Neuronal stem cell (in vitro differentiated cells): ENCODE measurements around the gene INTS6.
A peak's percentile ranks its signal among the peaks of the same experiment; 100 is the strongest.

ENCODE experiments used
- DNase-seq: peaks from one replicate; pipeline ENCODE4 v3.0.0-alpha.2; 2013; ENCODE audit warnings: low spot score
- H2AFZ ChIP-seq: one replicate; pipeline ENCODE4 v1.6.1; 2013; ENCODE audit warnings: mild to moderate bottlenecking, low read length, inconsistent platforms
- H2AK5ac ChIP-seq: 2 replicates; pipeline ENCODE4 v1.6.1; 2013; ENCODE audit warnings: low read depth, mild to moderate bottlenecking, inconsistent platforms, low read length, moderate library complexity, mixed read lengths
- H2BK120ac ChIP-seq: 2 replicates; pipeline ENCODE4 v1.6.1; 2013; ENCODE audit warnings: low read depth, mild to moderate bottlenecking, inconsistent platforms, low read length, moderate library complexity, mixed read lengths
- H2BK12ac ChIP-seq: one replicate; pipeline ENCODE4 v1.6.1; 2013; ENCODE audit warnings: low read length, inconsistent platforms
- H2BK15ac ChIP-seq: 2 replicates; pipeline ENCODE4 v1.6.1; 2013; ENCODE audit warnings: mild to moderate bottlenecking, low read length, inconsistent platforms, mixed read lengths
- H2BK5ac ChIP-seq: one replicate; pipeline ENCODE4 v1.6.1; 2013; ENCODE audit warnings: inconsistent platforms, mild to moderate bottlenecking, low read length, moderate library complexity
- H3K14ac ChIP-seq: one replicate; pipeline ENCODE4 v1.6.1; 2013; ENCODE audit warnings: low read length, inconsistent platforms
- H3K18ac ChIP-seq: 2 replicates; pipeline ENCODE4 v1.6.1; 2013; ENCODE audit warnings: low read length, inconsistent platforms
- H3K23ac ChIP-seq: 2 replicates; pipeline ENCODE4 v1.6.1; 2013; ENCODE audit warnings: low read depth, mild to moderate bottlenecking, mixed read lengths, low read length, inconsistent platforms; ENCODE audit not compliant: poor library complexity
- H3K27ac ChIP-seq: replicated peaks from 3 replicates; pipeline ENCODE4 v1.5.1; 2013; ENCODE audit warnings: low read length, inconsistent platforms
- H3K27me3 ChIP-seq, 3 experiments: 2 replicates each; pipeline ENCODE4 v1.6.1; 2013; ENCODE audit warnings: low read length in 3 of 3, mild to moderate bottlenecking in 2 of 3, inconsistent platforms in 1 of 3, low read depth in 1 of 3, mixed read lengths in 1 of 3, moderate library complexity in 1 of 3; ENCODE audit not compliant: control insufficient read depth in 3 of 3, insufficient read depth in 3 of 3
- H3K36me3 ChIP-seq, 2 donors: replicated peaks in 1 of 2; 2 replicates each; pipeline ENCODE4 v1.6.1; 2013; ENCODE audit warnings: low read length in 2 of 2; ENCODE audit not compliant: control insufficient read depth in 2 of 2, insufficient read depth in 2 of 2
- H3K4ac ChIP-seq: 2 replicates; pipeline ENCODE4 v1.6.1; 2013; ENCODE audit warnings: inconsistent platforms, mild to moderate bottlenecking, low read length, moderate library complexity
- H3K4me1 ChIP-seq, 2 donors: 1 replicate in 1 of 2; 2 replicates in 1 of 2; pipeline ENCODE4 v1.6.1; 2013; ENCODE audit warnings: low read length in 2 of 2, low read depth in 1 of 2; ENCODE audit not compliant: control insufficient read depth in 2 of 2, insufficient read depth in 1 of 2
- H3K4me2 ChIP-seq: one replicate; pipeline ENCODE4 v1.6.1; 2013; ENCODE audit warnings: mild to moderate bottlenecking, low read length, inconsistent platforms; ENCODE audit not compliant: insufficient read depth, poor library complexity, severe bottlenecking
- H3K4me3 ChIP-seq, 2 donors: 2 replicates each; pipeline ENCODE4 v1.5.1; 2013; ENCODE audit warnings: low read length in 2 of 2, mild to moderate bottlenecking in 2 of 2, inconsistent platforms in 1 of 2, moderate library complexity in 1 of 2
- H3K79me1 ChIP-seq: one replicate; pipeline ENCODE4 v1.6.1; 2013; ENCODE audit warnings: low read depth, mild to moderate bottlenecking, inconsistent platforms, low read length, moderate library complexity
- H3K9ac ChIP-seq: one replicate; pipeline ENCODE4 v1.6.1; 2013; ENCODE audit warnings: mild to moderate bottlenecking, low read depth, low read length, inconsistent platforms; ENCODE audit not compliant: poor library complexity
- H3K9me3 ChIP-seq, 2 donors: replicated peaks in 1 of 2; 2 replicates each; pipeline versions ENCODE3 to v1.6.1; 2013; ENCODE audit warnings: low read length in 2 of 2, mild to moderate bottlenecking in 2 of 2, inconsistent platforms in 1 of 2, low read depth in 1 of 2, mixed read lengths in 1 of 2, moderate library complexity in 1 of 2; ENCODE audit not compliant: control insufficient read depth in 2 of 2, insufficient read depth in 1 of 2
- H4K8ac ChIP-seq: one replicate; pipeline ENCODE4 v1.6.1; 2013; ENCODE audit warnings: low read depth, mild to moderate bottlenecking, inconsistent platforms, low read length, moderate library complexity
- H4K91ac ChIP-seq: one replicate; pipeline ENCODE4 v1.6.1; 2013; ENCODE audit warnings: low read length, low read depth, mild to moderate bottlenecking, inconsistent platforms; ENCODE audit not compliant: poor library complexity
- WGBS, 2 donors: extraction: QIAGEN DNeasy Blood & Tissue Kit; methylation state at CpG; one replicate each; pipeline ENCODE4 v1.1.7; 2013; ENCODE audit warnings: missing lambda C conversion rate in 2 of 2, mixed read lengths in 1 of 2; ENCODE audit not compliant: insufficient read length in 2 of 2, insufficient replicate concordance in 1 of 2; ENCODE audit errors: extremely low coverage in 2 of 2; 5-methylcytosine and 5-hydroxymethylcytosine counted together

The INTS6 gene

DNA sequence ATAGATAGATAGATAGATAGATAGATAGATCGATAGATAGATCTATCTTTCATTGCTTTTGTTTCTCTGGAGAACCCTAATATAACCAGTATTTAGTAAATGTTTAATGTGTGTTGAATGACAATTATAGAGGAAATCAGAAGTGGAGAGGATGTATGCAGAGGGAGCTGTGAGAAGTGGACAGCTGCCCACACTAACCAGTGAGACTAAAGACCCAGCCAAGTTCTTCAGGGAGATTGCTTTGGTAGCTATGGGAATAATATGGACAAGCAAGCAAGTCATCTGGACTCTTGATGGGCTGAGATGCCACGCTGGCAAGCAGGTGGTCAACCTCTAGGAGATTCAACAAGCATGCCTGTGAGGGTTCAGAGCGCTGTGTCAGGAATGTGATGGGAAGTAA is 14.9 kb upstream of the INTS6 start:
- H4K91ac ChIP-seq: no peak overlapping the region
- H3K9ac ChIP-seq: no peak overlapping the region
- H3K4me1 ChIP-seq: no peaks in the 10 kb centered on the region
- no peak overlapping the region for H3K18ac ChIP-seq
- no peak overlapping the region for H2AFZ ChIP-seq
- no peak overlapping the region for H3K4ac ChIP-seq
- no peaks in the 10 kb centered on the region for H3K79me1 ChIP-seq
- no peak overlapping the region for H3K23ac ChIP-seq
- no peak overlapping the region for H3K27ac ChIP-seq
- no peak overlapping the region for H2BK120ac ChIP-seq
- no peak overlapping the region for H2BK5ac ChIP-seq
- H2AK5ac ChIP-seq: no peak overlapping the region
- H2BK12ac ChIP-seq: no peak overlapping the region
- H3K4me3 ChIP-seq: no peak overlapping the region
- no peak for DNase-seq
- H3K27me3 ChIP-seq: no peaks in the 10 kb centered on the region
- no peak overlapping the region for H3K4me2 ChIP-seq
- H2BK15ac ChIP-seq: no peak overlapping the region
- H3K9me3 ChIP-seq: no peaks in the 10 kb centered on the region
- no peak overlapping the region for H3K14ac ChIP-seq
- H3K36me3 ChIP-seq: no peaks in the 10 kb centered on the region
- no CpG with 5 or more reads among the region's 3 CpGs for WGBS, 2 donors
- H4K8ac ChIP-seq: no peak overlapping the region

DNA sequence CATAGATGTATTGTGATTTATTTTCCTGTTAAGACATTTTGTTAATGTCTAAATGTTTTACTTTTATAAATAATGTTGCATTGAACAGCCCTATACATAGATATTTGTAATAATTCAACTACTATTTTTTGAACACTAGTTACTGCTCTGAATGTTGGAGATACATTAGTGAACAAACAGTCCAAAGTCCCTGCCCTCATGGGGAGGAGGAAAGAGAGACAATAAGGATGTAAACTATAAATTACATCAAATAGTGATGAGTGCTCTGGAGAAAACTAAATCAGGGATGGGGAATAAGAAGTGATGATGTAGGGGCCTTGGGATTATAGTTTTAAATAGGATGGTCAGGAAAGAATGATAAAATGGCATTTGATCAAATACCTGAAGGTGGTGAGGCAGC is 12.3 kb upstream of the INTS6 start:
- H3K36me3 ChIP-seq: no peaks in the 10 kb centered on the region

DNA sequence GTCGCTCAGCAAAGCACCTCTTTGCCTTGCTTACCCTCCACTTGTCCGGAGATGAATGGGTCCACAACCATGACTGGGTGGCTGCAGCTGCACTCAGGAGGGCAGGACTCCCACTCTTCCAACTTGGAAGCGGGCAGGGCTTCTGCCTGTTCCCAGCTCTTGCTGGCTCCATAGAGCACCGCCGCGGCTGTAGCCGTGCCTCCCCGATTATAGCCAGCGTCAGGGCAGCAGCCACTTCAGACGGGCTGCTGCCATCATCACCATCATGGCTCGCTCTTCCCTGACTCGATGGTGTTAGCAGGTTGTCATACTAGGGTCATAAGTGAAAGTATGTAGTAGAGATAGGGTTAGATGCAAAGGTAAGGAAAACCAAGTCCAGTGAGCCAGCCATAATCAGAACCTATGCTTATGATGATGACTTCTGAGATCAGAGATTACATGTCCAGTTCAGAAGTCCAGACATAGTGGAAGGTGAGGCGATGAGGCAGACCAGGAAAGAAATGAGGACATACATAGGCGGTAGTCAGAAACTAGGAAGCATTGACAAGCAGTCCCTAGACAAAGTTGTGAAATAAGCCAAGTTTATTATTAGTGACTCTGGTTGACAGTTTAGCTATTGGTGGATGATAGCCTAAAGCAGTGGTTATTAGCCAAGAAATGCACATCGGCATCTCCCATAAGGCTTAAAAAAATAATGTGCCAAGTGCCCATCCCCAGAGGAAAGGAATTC is 4.4 kb upstream of the INTS6 start:
- peaks cover 0 to 1% of the 10 kb centered on the region in 2 donors for H3K4me1 ChIP-seq
- peaks cover 8 to 15% of the 10 kb centered on the region in 2 donors for H3K9me3 ChIP-seq
- no peak overlapping the region for H2AFZ ChIP-seq
- H2BK120ac ChIP-seq: no peak overlapping the region
- WGBS, 2 donors: no CpG with 5 or more reads among the region's 15 CpGs
- no peaks in the 10 kb centered on the region for H3K79me1 ChIP-seq
- H3K36me3 ChIP-seq: peaks cover 12 to 17% of the 10 kb centered on the region in 2 donors
- H4K91ac ChIP-seq: no peak overlapping the region
- no peak overlapping the region for H2BK12ac ChIP-seq
- peak overlapping the region; percentile 27 for H3K18ac ChIP-seq
- H3K23ac ChIP-seq: peak overlapping the region; percentile 86
- no peak overlapping the region for H3K4me2 ChIP-seq
- no peak overlapping the region for H3K4me3 ChIP-seq
- H4K8ac ChIP-seq: no peak overlapping the region
- no peak overlapping the region for H3K4ac ChIP-seq
- H3K14ac ChIP-seq: no peak overlapping the region
- no peak overlapping the region for H2BK15ac ChIP-seq
- no peak overlapping the region for H2AK5ac ChIP-seq
- no peak for DNase-seq
- H3K27ac ChIP-seq: no peak overlapping the region
- H3K9ac ChIP-seq: no peak overlapping the region
- peaks cover 0 to 2% (median 0%) of the 10 kb centered on the region in 3 experiments for H3K27me3 ChIP-seq
- H2BK5ac ChIP-seq: no peak overlapping the region

More for the DNA sequence above, 12.3 kb upstream of the INTS6 start:
- Histone ChIP-seq H3K27me3 (no peaks in the 10 kb centered on the region), H2BK12ac (no peak overlapping the region), H3K4me2 (no peak overlapping the region), H2BK120ac (no peak overlapping the region), H3K27ac (no peak overlapping the region), H3K23ac (no peak overlapping the region), H3K4me1 (no peaks in the 10 kb centered on the region), H2BK5ac (no peak overlapping the region), H3K9me3 (no peaks in the 10 kb centered on the region), H3K79me1 (no peaks in the 10 kb centered on the region), H3K4me3 (no peak overlapping the region), H2BK15ac (no peak overlapping the region), H4K8ac (no peak overlapping the region), H3K14ac (no peak overlapping the region), H2AK5ac (no peak overlapping the region), H3K18ac (no peak overlapping the region), H4K91ac (no peak overlapping the region), H3K9ac (no peak overlapping the region), H2AFZ (no peak overlapping the region), H3K4ac (no peak overlapping the region)
- DNase-seq: no peak

DNA sequence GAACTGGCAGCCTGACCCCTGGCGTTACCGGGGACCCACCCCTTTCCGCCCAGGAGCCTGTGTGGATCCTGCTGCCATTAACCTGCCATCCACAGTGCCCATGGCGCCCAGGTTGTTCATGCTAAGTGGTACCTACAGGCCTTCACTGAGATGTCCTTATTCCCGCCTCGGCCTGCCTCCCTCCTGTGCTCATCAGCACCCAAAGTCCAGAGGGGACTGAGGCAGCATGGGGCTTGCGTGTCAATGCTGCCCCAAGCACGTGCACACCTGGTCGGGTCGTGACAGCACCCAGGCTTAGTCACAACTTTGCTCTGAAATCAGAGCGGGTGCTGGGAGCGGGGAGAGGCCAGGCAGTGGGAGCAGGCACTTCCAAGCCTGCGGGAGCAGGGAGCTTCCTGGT is 3.7 kb upstream of the INTS6 start:
- peak overlapping the region; percentile 56 for H4K8ac ChIP-seq
- no peak overlapping the region for H2BK120ac ChIP-seq
- peak overlapping the region; percentile 67 for H2BK15ac ChIP-seq
- H3K36me3 ChIP-seq: peaks cover 12 to 17% of the 10 kb centered on the region in 2 donors
- peak overlapping the region; percentile 81 for H4K91ac ChIP-seq
- no peak overlapping the region for H2BK5ac ChIP-seq
- no peak overlapping the region for H3K18ac ChIP-seq
- H3K79me1 ChIP-seq: no peaks in the 10 kb centered on the region
- peaks cover 8 to 15% of the 10 kb centered on the region in 2 donors for H3K9me3 ChIP-seq
- no peak overlapping the region for H3K14ac ChIP-seq
- H3K4me1 ChIP-seq: peaks cover 0 to 1% of the 10 kb centered on the region in 2 donors
- no peak overlapping the region for H2BK12ac ChIP-seq
- no peak for DNase-seq
- no peak overlapping the region for H3K4me2 ChIP-seq
- peaks cover 0 to 2% (median 0%) of the 10 kb centered on the region in 3 experiments for H3K27me3 ChIP-seq
- WGBS, 2 donors: no CpG with 5 or more reads among the region's 13 CpGs
- no peak overlapping the region for H3K4me3 ChIP-seq
- H3K9ac ChIP-seq: no peak overlapping the region
- no peak overlapping the region for H3K27ac ChIP-seq
- H2AFZ ChIP-seq: no peak overlapping the region
- no peak overlapping the region for H3K4ac ChIP-seq
- H3K23ac ChIP-seq: peak overlapping the region; percentile 86
- H2AK5ac ChIP-seq: peak overlapping the region; percentile 13
